ENCODE measurements around the gene CDC42SE1.
A peak's percentile ranks its signal among the peaks of the same experiment; 100 is the strongest.

Gene CDC42SE1

GRCh38 chr1:151007853-151008243 lies 51.6 kb downstream of the CDC42SE1 start:
- H3K27ac ChIP-seq (ENCODE audit: low read depth, low read length): peak overlapping the region; percentile 88

GRCh38 chr1:151006327-151007052 lies 52.9 kb downstream of the CDC42SE1 start, which contains the start of gene MINDY1:
TSS of gene MINDY1 (minus strand) at chr1:151006902. CDS start at chr1:151002617, 4,285 bp downstream.
- Histone ChIP-seq H3K9me3 (ENCODE audit: control insufficient read depth, insufficient read depth, low read length) (no peaks in the 10 kb centered on the region), H3K36me3 (ENCODE audit: control insufficient read depth, insufficient read depth, low read length) (no peaks in the 10 kb centered on the region; the same call in 1 of the 2 replicates), H3K27me3 (ENCODE audit: control insufficient read depth, insufficient read depth, low read length) (no peaks in the 10 kb centered on the region), H3K4me3 (ENCODE audit: low read depth, low read length) (peak within 1 kb of the TSS; percentile 57), H3K9ac (ENCODE audit: low read depth, low read length) (peak within 1 kb of the TSS; percentile 45), H3K27ac (ENCODE audit: low read depth, low read length) (peak within 1 kb of the TSS; percentile 88), H3K4me1 (ENCODE audit: control insufficient read depth, insufficient read depth, low read length) (peaks cover 22% of the 10 kb centered on the region)

More at GRCh38 chr1:151007853-151008243, 51.6 kb downstream of the CDC42SE1 start:
- Histone ChIP-seq H3K9ac (ENCODE audit: low read depth, low read length) (peak overlapping the region; percentile 45; the same call in 1 of the 2 replicates), H3K4me3 (ENCODE audit: low read depth, low read length) (peak overlapping the region; percentile 48), H3K36me3 (ENCODE audit: control insufficient read depth, insufficient read depth, low read length) (no peaks in the 10 kb centered on the region; the same call in 1 of the 2 replicates), H3K9me3 (ENCODE audit: control insufficient read depth, insufficient read depth, low read length) (no peaks in the 10 kb centered on the region), H3K4me1 (ENCODE audit: control insufficient read depth, insufficient read depth, low read length) (peaks cover 22% of the 10 kb centered on the region), H3K27me3 (ENCODE audit: control insufficient read depth, insufficient read depth, low read length) (no peaks in the 10 kb centered on the region)

- no peaks in the 10 kb centered on the region for H3K27me3 ChIP-seq (ENCODE audit: control insufficient read depth, insufficient read depth, low read length)
- H3K27ac ChIP-seq (ENCODE audit: low read depth, low read length): peak overlapping the region; percentile 83
- H3K4me1 ChIP-seq (ENCODE audit: control insufficient read depth, insufficient read depth, low read length): peaks cover 22% of the 10 kb centered on the region
- no peaks in the 10 kb centered on the region for H3K9me3 ChIP-seq (ENCODE audit: control insufficient read depth, insufficient read depth, low read length)
- no peaks in the 10 kb centered on the region; the same call in 1 of the 2 replicates for H3K36me3 ChIP-seq (ENCODE audit: control insufficient read depth, insufficient read depth, low read length)
- H3K9ac ChIP-seq (ENCODE audit: low read depth, low read length): no peak overlapping the region
- peak overlapping the region; percentile 57 for H3K4me3 ChIP-seq (ENCODE audit: low read depth, low read length)
Measured at GRCh38 chr1:151005729-151006319, 53.6 kb downstream of the CDC42SE1 start.

- no peaks in the 10 kb centered on the region for H3K27me3 ChIP-seq (ENCODE audit: control insufficient read depth, insufficient read depth, low read length)
- H3K36me3 ChIP-seq (ENCODE audit: control insufficient read depth, insufficient read depth, low read length): peaks cover 5% of the 10 kb centered on the region; the same call in 1 of the 2 replicates
- H3K9ac ChIP-seq (ENCODE audit: low read depth, low read length): no peak overlapping the region
- H3K4me3 ChIP-seq (ENCODE audit: low read depth, low read length): no peak overlapping the region
- no peaks in the 10 kb centered on the region for H3K9me3 ChIP-seq (ENCODE audit: control insufficient read depth, insufficient read depth, low read length)
- peaks cover 16% of the 10 kb centered on the region for H3K4me1 ChIP-seq (ENCODE audit: control insufficient read depth, insufficient read depth, low read length)
- no peak overlapping the region for H3K27ac ChIP-seq (ENCODE audit: low read depth, low read length)
Measured at GRCh38 chr1:151003180-151003579, 56.2 kb downstream of the CDC42SE1 start.

- no peak overlapping the region for H3K4me3 ChIP-seq (ENCODE audit: low read depth, low read length)
- H3K9me3 ChIP-seq (ENCODE audit: control insufficient read depth, insufficient read depth, low read length): no peaks in the 10 kb centered on the region
- H3K27me3 ChIP-seq (ENCODE audit: control insufficient read depth, insufficient read depth, low read length): no peaks in the 10 kb centered on the region
- peaks cover 10% of the 10 kb centered on the region for H3K36me3 ChIP-seq (ENCODE audit: control insufficient read depth, insufficient read depth, low read length)
- H3K4me1 ChIP-seq (ENCODE audit: control insufficient read depth, insufficient read depth, low read length): peaks cover 12% of the 10 kb centered on the region
- H3K27ac ChIP-seq (ENCODE audit: low read depth, low read length): no peak overlapping the region
- H3K9ac ChIP-seq (ENCODE audit: low read depth, low read length): no peak overlapping the region
Measured at GRCh38 chr1:151002611-151003010, 56.8 kb downstream of the CDC42SE1 start.

GRCh38 chr1:151002051-151002450 lies 57.4 kb downstream of the CDC42SE1 start:
- no peak overlapping the region for H3K4me3 ChIP-seq (ENCODE audit: low read depth, low read length)
- H3K27me3 ChIP-seq (ENCODE audit: control insufficient read depth, insufficient read depth, low read length): no peaks in the 10 kb centered on the region
- peaks cover 15% of the 10 kb centered on the region for H3K36me3 ChIP-seq (ENCODE audit: control insufficient read depth, insufficient read depth, low read length)
- peaks cover 8% of the 10 kb centered on the region for H3K4me1 ChIP-seq (ENCODE audit: control insufficient read depth, insufficient read depth, low read length)
- H3K9me3 ChIP-seq (ENCODE audit: control insufficient read depth, insufficient read depth, low read length): no peaks in the 10 kb centered on the region
- no peak overlapping the region for H3K9ac ChIP-seq (ENCODE audit: low read depth, low read length)
- H3K27ac ChIP-seq (ENCODE audit: low read depth, low read length): no peak overlapping the region

GRCh38 chr1:151001602-151002001 lies 57.8 kb downstream of the CDC42SE1 start:
- no peak overlapping the region for H3K27ac ChIP-seq (ENCODE audit: low read depth, low read length)
- H3K9me3 ChIP-seq (ENCODE audit: control insufficient read depth, insufficient read depth, low read length): no peaks in the 10 kb centered on the region
- no peak overlapping the region for H3K4me3 ChIP-seq (ENCODE audit: low read depth, low read length)
- H3K36me3 ChIP-seq (ENCODE audit: control insufficient read depth, insufficient read depth, low read length): peaks cover 19% of the 10 kb centered on the region
- H3K4me1 ChIP-seq (ENCODE audit: control insufficient read depth, insufficient read depth, low read length): peaks cover 8% of the 10 kb centered on the region
- no peaks in the 10 kb centered on the region for H3K27me3 ChIP-seq (ENCODE audit: control insufficient read depth, insufficient read depth, low read length)
- no peak overlapping the region for H3K9ac ChIP-seq (ENCODE audit: low read depth, low read length)
